ENCODE results near the gene KLF12.
A peak's percentile ranks its signal among the peaks of the same experiment; 100 is the strongest.

KLF12 gene

DNA sequence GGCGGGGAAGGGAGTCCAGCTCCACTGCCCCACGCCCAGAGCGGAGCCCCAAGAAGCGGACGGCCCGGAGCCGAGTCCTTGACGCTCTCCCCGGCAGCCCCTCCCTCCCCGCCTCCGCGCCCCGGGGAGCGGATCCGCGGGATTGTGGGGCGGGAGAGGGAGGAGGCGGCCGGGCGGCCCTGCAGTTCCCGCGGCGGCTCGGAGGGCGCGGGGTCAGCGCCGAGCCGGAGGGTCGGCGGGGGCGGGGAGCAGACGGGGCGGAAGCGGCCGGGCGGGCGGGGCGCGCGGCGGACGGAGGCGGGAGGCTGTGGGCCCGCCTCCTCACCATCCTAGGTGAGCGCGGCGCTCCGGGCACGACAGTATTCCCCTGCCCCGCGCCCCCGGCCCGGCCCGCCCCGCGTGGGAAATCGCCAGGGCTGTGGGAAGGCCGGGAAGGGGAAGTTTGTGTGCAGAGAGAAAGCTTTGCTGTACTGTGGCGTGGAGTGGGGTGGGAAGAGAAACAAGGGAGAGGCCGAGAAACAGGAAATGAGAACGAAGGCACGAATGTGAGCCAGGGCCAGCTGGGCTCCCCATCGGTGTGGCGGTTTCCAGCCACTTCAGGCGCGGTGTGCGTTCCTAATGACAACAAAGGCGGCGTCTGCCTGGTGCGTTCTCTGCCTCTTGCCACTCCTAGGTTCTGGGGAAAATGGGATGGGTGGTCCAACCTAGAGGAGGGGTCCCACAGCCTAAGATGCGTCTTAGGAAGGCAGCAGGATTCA lies 1.3 kb upstream of the KLF12 start:
- Histone ChIP-seq H3K9me3 (replicated peaks; ENCODE audit: insufficient read depth, low read length) (no peaks in the 10 kb centered on the region), H3K4me3 (ENCODE audit: low read length) (peak overlapping the region; percentile 92), H3K27me3 (replicated peaks; ENCODE audit: insufficient read depth, low read length) (no peaks in the 10 kb centered on the region), H3K4me2 (ENCODE audit: low read depth, low read length) (peak overlapping the region; percentile 95), H3K9ac (ENCODE audit: low read length) (peak overlapping the region; percentile 83), H3K27ac (ENCODE audit: low read length) (peak overlapping the region; percentile 77), H2AFZ (ENCODE audit: low read length) (peak overlapping the region; percentile 98), H4K20me1 (ENCODE audit: insufficient read depth, low read length) (no peaks in the 10 kb centered on the region), H3F3A (ENCODE audit: insufficient read depth, low read length) (peaks cover 16% of the 10 kb centered on the region), H3K36me3 (replicated peaks; ENCODE audit: insufficient read depth, low read length) (no peaks in the 10 kb centered on the region), H3K9me2 (replicated peaks; ENCODE audit: insufficient read depth, low read length) (no peaks in the 10 kb centered on the region), H3K79me2 (ENCODE audit: low read length) (peaks cover 33% of the 10 kb centered on the region), H3K4me1 (ENCODE audit: low read length) (peaks cover 15% of the 10 kb centered on the region; the same call in 1 of the 2 replicates)
- TF ChIP-seq, protein P1, sequence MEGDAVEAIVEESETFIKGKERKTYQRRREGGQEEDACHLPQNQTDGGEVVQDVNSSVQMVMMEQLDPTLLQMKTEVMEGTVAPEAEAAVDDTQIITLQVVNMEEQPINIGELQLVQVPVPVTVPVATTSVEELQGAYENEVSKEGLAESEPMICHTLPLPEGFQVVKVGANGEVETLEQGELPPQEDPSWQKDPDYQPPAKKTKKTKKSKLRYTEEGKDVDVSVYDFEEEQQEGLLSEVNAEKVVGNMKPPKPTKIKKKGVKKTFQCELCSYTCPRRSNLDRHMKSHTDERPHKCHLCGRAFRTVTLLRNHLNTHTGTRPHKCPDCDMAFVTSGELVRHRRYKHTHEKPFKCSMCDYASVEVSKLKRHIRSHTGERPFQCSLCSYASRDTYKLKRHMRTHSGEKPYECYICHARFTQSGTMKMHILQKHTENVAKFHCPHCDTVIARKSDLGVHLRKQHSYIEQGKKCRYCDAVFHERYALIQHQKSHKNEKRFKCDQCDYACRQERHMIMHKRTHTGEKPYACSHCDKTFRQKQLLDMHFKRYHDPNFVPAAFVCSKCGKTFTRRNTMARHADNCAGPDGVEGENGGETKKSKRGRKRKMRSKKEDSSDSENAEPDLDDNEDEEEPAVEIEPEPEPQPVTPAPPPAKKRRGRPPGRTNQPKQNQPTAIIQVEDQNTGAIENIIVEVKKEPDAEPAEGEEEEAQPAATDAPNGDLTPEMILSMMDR (IDR thresholded peaks at IDR 0.05; ENCODE audit: low read length) = no peak
- TF ChIP-seq EZH2phosphoT487 (IDR thresholded peaks at IDR 0.05; ENCODE audit: low read length) = no peak
- TF ChIP-seq EZH2 (optimal IDR thresholded peaks at IDR 0.05; ENCODE audit: low read depth, low read length) = no peak
- peak; percentile 74 for DNase-seq

DNA sequence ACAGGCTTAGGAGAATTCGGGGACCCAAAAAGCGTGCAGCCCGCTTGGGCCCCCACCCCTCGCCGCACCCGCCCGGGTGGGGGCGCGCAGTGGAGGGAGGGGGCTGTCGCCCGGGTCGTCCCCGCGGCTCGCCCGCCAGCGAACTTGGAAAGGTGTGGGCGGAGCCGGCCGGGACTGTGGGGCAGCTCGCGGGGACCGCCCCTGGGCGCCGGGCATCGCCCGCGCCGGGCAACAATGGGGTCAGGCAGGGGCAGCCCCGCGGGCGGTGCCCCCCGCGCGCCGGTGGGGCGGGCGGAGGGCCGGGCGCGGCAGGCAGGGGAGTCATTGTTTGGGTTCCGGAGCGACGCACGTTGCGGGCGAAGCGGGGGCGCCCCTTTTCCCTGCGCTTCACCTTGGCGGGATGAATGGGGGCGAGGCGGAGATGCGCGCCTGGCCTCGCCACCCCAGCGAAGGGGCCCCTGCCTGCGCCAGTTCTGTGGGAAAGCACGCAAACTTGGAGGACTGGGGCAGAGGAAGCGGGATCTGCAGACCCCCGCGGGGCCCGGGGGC lies 647 bp upstream of the KLF12 start:
- H3K27me3 ChIP-seq (replicated peaks; ENCODE audit: insufficient read depth, low read length) = no peaks in the 10 kb centered on the region
- H3K4me1 ChIP-seq (ENCODE audit: low read length) = peaks cover 15% of the 10 kb centered on the region; the same call in 1 of the 2 replicates
- H4K20me1 ChIP-seq (ENCODE audit: insufficient read depth, low read length) = no peaks in the 10 kb centered on the region
- H3K36me3 ChIP-seq (replicated peaks; ENCODE audit: insufficient read depth, low read length) = no peaks in the 10 kb centered on the region
- H3K4me3 ChIP-seq (ENCODE audit: low read length) = peak overlapping the region; percentile 92
- TF ChIP-seq, protein P1 (IDR thresholded peaks at IDR 0.05; ENCODE audit: low read length) = no peak
- DNase-seq = peak; percentile 74
- peak overlapping the region; percentile 91 for H2AFZ ChIP-seq (ENCODE audit: low read length)
- peak overlapping the region; percentile 79 for H3K9ac ChIP-seq (ENCODE audit: low read length)
- H3K9me3 ChIP-seq (replicated peaks; ENCODE audit: insufficient read depth, low read length) = no peaks in the 10 kb centered on the region
- no peaks in the 10 kb centered on the region for H3K9me2 ChIP-seq (replicated peaks; ENCODE audit: insufficient read depth, low read length)
- peaks cover 39% of the 10 kb centered on the region for H3K79me2 ChIP-seq (ENCODE audit: low read length)
- peak overlapping the region; percentile 62 for H3K4me2 ChIP-seq (ENCODE audit: low read depth, low read length)
- peaks cover 16% of the 10 kb centered on the region for H3F3A ChIP-seq (ENCODE audit: insufficient read depth, low read length)
- H3K27ac ChIP-seq (ENCODE audit: low read length) = peak overlapping the region; percentile 77

DNA sequence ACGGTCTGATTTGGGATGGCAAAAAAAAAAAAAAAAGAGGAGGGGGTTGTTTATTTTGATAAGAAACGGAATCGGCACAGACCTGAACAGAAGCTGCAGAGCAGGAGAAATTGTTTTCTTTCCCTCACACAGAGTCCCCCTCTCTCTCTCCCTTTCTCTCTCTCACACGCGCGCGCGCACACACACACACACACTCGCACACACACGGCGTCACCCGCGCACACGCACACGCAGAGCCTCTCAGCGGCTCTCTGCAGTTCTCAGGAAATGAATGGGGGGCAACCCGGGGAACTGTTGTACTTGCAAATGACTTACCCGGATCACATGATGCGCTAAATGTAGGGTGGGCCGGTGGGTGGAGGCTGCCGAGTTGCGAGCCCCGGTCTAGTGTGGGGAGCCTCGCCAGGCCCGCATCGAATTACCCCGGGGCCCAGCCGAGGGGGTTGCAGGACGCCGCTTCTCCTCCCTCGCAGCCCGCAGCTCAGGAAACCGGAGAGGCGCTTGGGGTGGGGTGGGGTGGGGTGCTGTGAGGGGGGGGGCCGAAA lies 475 bp downstream of the KLF12 start:
- H3K4me2 ChIP-seq (ENCODE audit: low read depth, low read length) = peak overlapping the region; percentile 66; the same call in 1 of the 2 replicates
- H3K27me3 ChIP-seq (replicated peaks; ENCODE audit: insufficient read depth, low read length) = no peaks in the 10 kb centered on the region
- peak overlapping the region; percentile 68 for H3K9ac ChIP-seq (ENCODE audit: low read length)
- no peaks in the 10 kb centered on the region for H4K20me1 ChIP-seq (ENCODE audit: insufficient read depth, low read length)
- H3K36me3 ChIP-seq (replicated peaks; ENCODE audit: insufficient read depth, low read length) = no peaks in the 10 kb centered on the region
- peaks cover 15% of the 10 kb centered on the region; the same call in 1 of the 2 replicates for H3K4me1 ChIP-seq (ENCODE audit: low read length)
- H3F3A ChIP-seq (ENCODE audit: insufficient read depth, low read length) = peaks cover 16% of the 10 kb centered on the region
- no peak for TF ChIP-seq EZH2 (optimal IDR thresholded peaks at IDR 0.05; ENCODE audit: low read depth, low read length)
- TF ChIP-seq, protein P1 (IDR thresholded peaks at IDR 0.05; ENCODE audit: low read length) = no peak
- TF ChIP-seq EZH2phosphoT487 (IDR thresholded peaks at IDR 0.05; ENCODE audit: low read length) = no peak
- H3K9me3 ChIP-seq (replicated peaks; ENCODE audit: insufficient read depth, low read length) = no peaks in the 10 kb centered on the region
- DNase-seq = peak; percentile 81
- peak overlapping the region; percentile 80 for H2AFZ ChIP-seq (ENCODE audit: low read length)
- H3K27ac ChIP-seq (ENCODE audit: low read length) = peak overlapping the region; percentile 66; the same call in 1 of the 2 replicates
- H3K9me2 ChIP-seq (replicated peaks; ENCODE audit: insufficient read depth, low read length) = no peaks in the 10 kb centered on the region
- H3K79me2 ChIP-seq (ENCODE audit: low read length) = peaks cover 50% of the 10 kb centered on the region
- H3K4me3 ChIP-seq (ENCODE audit: low read length) = peak overlapping the region; percentile 82
